K562 (cell line): ENCODE measurements around the gene TTC28. TPM values are rescaled to one million over a fixed set of nuclear protein-coding genes. Genes with fewer than 3 reads are reported as not detected.
"Not testable (repeated sequence)": the region's sequence is repeated elsewhere in the genome, so short reads cannot be mapped to it uniquely, and the experiment has no call there.

Source experiments
- ATAC-seq: fragments of 200-7000 bp; cut with Tn5 transposase; 3 replicates; pipeline ENCODE4 v1.9.1; 2020; ENCODE audit warnings: moderate library complexity
- Bru-seq: library from RNA; stranded (reverse); fragments of 400-500 nt; gene quantifications from one replicate; lab custom pipeline; 2021; lab: Mats Ljungman, UMichigan
- BruChase-seq, 2 experiments: library from RNA; stranded (reverse); fragments of 400-500 nt; gene quantifications; one replicate each; lab custom pipeline; 2021; lab: Mats Ljungman, UMichigan
- BruUV-seq: library from RNA; stranded (reverse); fragments of 400-500 nt; replicated peaks from 2 replicates; lab custom pipeline; 2021; lab: Mats Ljungman, UMichigan
- CTCF ChIA-PET: fragments of 300-600 bp; formaldehyde crosslinking; extraction: SDS; loops from one replicate; lab custom pipeline; 2021; ENCODE audit warnings: low intra/inter-chr PET ratio; lab: Yijun Ruan, JAX
- POLR2A ChIA-PET: fragments of 300-600, 350-650 bp; sonication (Branson Sonifier 250); formaldehyde crosslinking; extraction: SDS; loops from one replicate; lab custom pipeline; 2021; ENCODE audit warnings: antibody characterized with exemption, inconsistent platforms; lab: Yijun Ruan, JAX
- DNase-seq, 4 experiments: peaks; one replicate each; pipeline versions ENCODE4 v3.0.0 to v3.0.0-alpha.2; 2011 to 2018; ENCODE audit warnings: low spot score in 3 of 4, mixed read lengths in 3 of 4; ENCODE audit errors: extremely low read depth in 1 of 4
- FAIRE-seq: peaks from 2 replicates; lab custom pipeline; 2011; peaks lifted over from hg19 to GRCh38; lab: Jason Lieb, UNC
- H2AFZ ChIP-seq: 2 replicates; pipeline ENCODE4 v1.6.0; 2011; ENCODE audit warnings: low read depth, low read length, control low read depth, inconsistent platforms
- H3K27ac ChIP-seq: fragments of 200-600 bp; 3 replicates; pipeline ENCODE4 v1.8.0; 2011; ENCODE audit warnings: low read depth, mild to moderate bottlenecking, control low read depth, inconsistent platforms, low read length, moderate library complexity, mixed read lengths; ENCODE audit errors: extremely low read depth
- H3K27me3 ChIP-seq, 2 experiments: fragments of 300-600 bp in 1 of 2; 2 replicates in 1 of 2; 3 replicates in 1 of 2; pipeline versions ENCODE4 v1.6.0 to v1.8.0; 2011; ENCODE audit warnings: inconsistent platforms in 2 of 2, low read length in 2 of 2, mild to moderate bottlenecking in 1 of 2, mixed read lengths in 1 of 2, moderate library complexity in 1 of 2; ENCODE audit not compliant: control insufficient read depth in 2 of 2, insufficient read depth in 2 of 2
- H3K36me3 ChIP-seq: fragments of 300-600 bp; 3 replicates; pipeline ENCODE4 v1.8.0; 2011; ENCODE audit warnings: mild to moderate bottlenecking, low read length, inconsistent platforms; ENCODE audit not compliant: control insufficient read depth, insufficient read depth
- H3K4me1 ChIP-seq, 2 experiments: fragments of 200-600 bp in 1 of 2; replicated peaks in 1 of 2; 2 replicates in 1 of 2; 3 replicates in 1 of 2; pipeline versions ENCODE4 v1.5.1 to v1.8.0; 2011; ENCODE audit warnings: inconsistent platforms in 2 of 2, low read length in 2 of 2, mild to moderate bottlenecking in 1 of 2, mixed read lengths in 1 of 2, moderate library complexity in 1 of 2; ENCODE audit not compliant: control insufficient read depth in 2 of 2, insufficient read depth in 2 of 2
- H3K4me2 ChIP-seq: 2 replicates; pipeline ENCODE4 v1.6.1; 2011; ENCODE audit warnings: low read length, control low read depth, inconsistent platforms, mixed read lengths; ENCODE audit not compliant: insufficient read depth
- H3K4me3 ChIP-seq: fragments of 200-600 bp; sonication (generic), shearing (Covaris generic); 2 replicates; pipeline ENCODE4 v1.5.1; 2016; ENCODE audit warnings: control low read depth, inconsistent platforms
- H3K79me2 ChIP-seq: fragments of 200-600 bp; 3 replicates; pipeline ENCODE4 v1.8.0; 2011; ENCODE audit warnings: low read length, inconsistent platforms; ENCODE audit not compliant: control insufficient read depth, insufficient read depth
- H3K9ac ChIP-seq, 2 experiments: 2 replicates each; pipeline versions ENCODE4 v1.6.0 to v1.6.1; 2011; ENCODE audit warnings: low read depth in 2 of 2, low read length in 2 of 2, control low read depth in 1 of 2, inconsistent platforms in 1 of 2, mild to moderate bottlenecking in 1 of 2, mixed read lengths in 1 of 2; ENCODE audit not compliant: insufficient read depth in 1 of 2
- H3K9me1 ChIP-seq: one replicate; pipeline ENCODE4 v1.6.0; 2011; ENCODE audit warnings: inconsistent platforms, mild to moderate bottlenecking, low read length, moderate library complexity; ENCODE audit not compliant: control insufficient read depth, insufficient read depth
- H3K9me3 ChIP-seq: replicated peaks from 2 replicates; pipeline ENCODE4 v1.5.1; 2011; ENCODE audit warnings: low read depth, low read length, inconsistent platforms; ENCODE audit not compliant: control insufficient read depth, insufficient read depth
- H4K20me1 ChIP-seq: replicated peaks from 2 replicates; pipeline ENCODE4 v1.6.1; 2011; ENCODE audit warnings: low read length, inconsistent platforms, mixed read lengths; ENCODE audit not compliant: control insufficient read depth, insufficient read depth
- CCNT2 ChIP-seq: IDR thresholded peaks from 2 replicates; pipeline ENCODE4 v1.6.1; 2011; ENCODE audit warnings: borderline replicate concordance, low read depth, mild to moderate bottlenecking, moderate library complexity, mixed read lengths, low read length; ENCODE audit not compliant: insufficient read length; ENCODE audit errors: extremely low read depth
- MAX ChIP-seq: sonication (generic); formaldehyde crosslinking; IDR thresholded peaks from 2 replicates; pipeline ENCODE4 v1.9.0; 2022; ENCODE audit warnings: mild to moderate bottlenecking, missing genetic modification reagents
- MGA ChIP-seq: fragments of 450-650 bp; IDR thresholded peaks from 2 replicates; pipeline ENCODE4 v1.6.1; 2016; ENCODE audit warnings: mild to moderate bottlenecking, moderate library complexity
- WGBS: fragments of 100-300 bp; shearing (Covaris generic); methylation state at CpG from one replicate; pipeline ENCODE4 v1.1.6; 2016; ENCODE audit warnings: low coverage, mixed read lengths; ENCODE audit not compliant: insufficient coverage; ENCODE audit errors: missing lambda C conversion rate; 5-methylcytosine and 5-hydroxymethylcytosine counted together
- in situ Hi-C: fragments of 300-500 bp; cut with MboI; formaldehyde crosslinking; loops from 4 replicates; pipeline ENCODE4 v1.15.0; 2018; ENCODE audit warnings: inconsistent platforms, mixed read lengths
- intact Hi-C: fragments of 100-400 bp; cut with micrococcal nuclease; formaldehyde crosslinking; loops from 2 replicates; pipeline ENCODE4 v1.14.2; 2022
- long read RNA-seq, 3 experiments: library from polyadenylated mRNA in 2 of 3; library from RNA in 1 of 3; unstranded in 2 of 3; stranded (forward) in 1 of 3; transcript quantifications; one replicate each; pipeline ENCODE4 v2.0.0, GENCODE V29; 2019 to 2022
- polyA minus RNA-seq, 3 experiments: library from RNA; depleted of rRNA, polyadenylated mRNA; stranded (reverse); fragments of >200 nt; gene quantifications; 2 replicates each; pipeline ENCODE4 v1.2.3, GENCODE V29; 2011
- polyA plus RNA-seq, 8 experiments: library from polyadenylated mRNA; depleted of rRNA in 4 of 8; stranded (reverse) in 5 of 8; unstranded in 3 of 8; fragments of >200 nt; fragmentation: Nextera tagmentation in 2 of 8; fragmentation: Illumina TruSeq in 1 of 8; extraction: Ambion mirVana in 2 of 8; extraction: Trizol in 1 of 8; gene quantifications; 2 replicates each; pipeline versions ENCODE4 v1.2.1 to v1.2.3, GENCODE V29; 2011 to 2014; ENCODE audit warnings: inconsistent platforms in 1 of 8, missing spikeins in 1 of 8
- total RNA-seq, 7 experiments: library from RNA; depleted of rRNA in 6 of 7; stranded (reverse); fragments of >200 nt in 6 of 7; fragmentation: Illumina TruSeq in 2 of 7; extraction: Trizol in 2 of 7; gene quantifications; 2 replicates each; pipeline versions ENCODE4 v1.2.1 to v1.2.3, GENCODE V29; 2011 to 2021; ENCODE audit warnings: low replicate concordance in 1 of 7

TTC28 gene
- total RNA-seq (2011; cell fraction: chromatin; rRNA removed; ENCODE audit: low replicate concordance): 50.8 and 59.9 TPM in 2 replicates
- total RNA-seq (2011; cell fraction: nucleolus; rRNA removed): 15.0 and 23.2 TPM in 2 replicates
- total RNA-seq (2011; cell fraction: nucleoplasm; rRNA removed): 29.1 and 34.4 TPM in 2 replicates
- 3.2 and 4.6 TPM in 2 replicates for total RNA-seq (2014; rRNA removed)
- 3.1 and 5.9 TPM in 2 replicates for total RNA-seq (2014; rRNA removed; fragmentation: Illumina TruSeq; extraction: Trizol)
- 3.1 and 4.4 TPM in 2 replicates for total RNA-seq (2015; rRNA removed; fragmentation: Illumina TruSeq; extraction: Trizol)
- 10.7 and 10.8 TPM in 2 replicates for total RNA-seq (2021)
- polyA plus RNA-seq (2011; rRNA removed): 2.1 and 2.2 TPM in 2 replicates
- 0.83 and 1.4 TPM in 2 replicates for polyA plus RNA-seq (2011; cell fraction: cytosol; rRNA removed)
- polyA plus RNA-seq (2011; cell fraction: nucleus; rRNA removed): 5.9 and 11.1 TPM in 2 replicates
- polyA plus RNA-seq (2012): 4.1 and 5.4 TPM in 2 replicates
- polyA plus RNA-seq (2014; fragmentation: Illumina TruSeq; extraction: Trizol): 2.9 and 3.9 TPM in 2 replicates
- under 1 TPM; 0.22 to 0.72 TPM for polyA plus RNA-seq (2014; fragmentation: Nextera tagmentation; extraction: Ambion mirVana)
- polyA plus RNA-seq (2014; rRNA removed): 2.2 and 4.4 TPM in 2 replicates
- 7.0 and 9.1 TPM in 2 replicates for polyA minus RNA-seq (2011; rRNA and poly(A)+ RNA removed)
- 2.6 and 7.3 TPM in 2 replicates for polyA minus RNA-seq (2011; cell fraction: cytosol; rRNA and poly(A)+ RNA removed)
- polyA minus RNA-seq (2011; cell fraction: nucleus; rRNA and poly(A)+ RNA removed): 14.4 and 17.9 TPM in 2 replicates
- Bru-seq, nascent RNA: percentile 57 among the genes with signal in this experiment
- BruChase-seq, experiment 1, labeled RNA remaining after a 2-hour chase: percentile 62 among the genes with signal in this experiment
- percentile 60 among the genes with signal in this experiment for BruChase-seq, experiment 2, labeled RNA remaining after a 6-hour chase
- long read RNA-seq, experiment 1, partial matches to known transcripts: 1 of 9 reads
- long read RNA-seq, experiment 1, other reads (novel, unspliced or antisense): 8 of 9 reads
- long read RNA-seq, experiment 2, partial matches to known transcripts: 0 of 3 reads
- long read RNA-seq, experiment 2, other reads (novel, unspliced or antisense): 3 of 3 reads
- long read RNA-seq, experiment 3, partial matches to known transcripts: 0 of 1 reads
- long read RNA-seq, experiment 3, other reads (novel, unspliced or antisense): 1 of 1 reads

GRCh38 chr22:28679611-28680287 lies at the start of gene TTC28:
TSS of gene TTC28 (minus strand) at chr22:28679840. CDS start at chr22:28679723, 117 bp downstream.
- CTCF ChIA-PET: interaction anchor here (0.6 kb wide), 1 partner anchor 336 kb away, joined by 3 read pairs; no protein-coding TSS in a partner anchor
- H3K27me3 ChIP-seq, ATAC-seq, H3K9me3 ChIP-seq, POLR2A ChIA-PET, H3K36me3 ChIP-seq, H4K20me1 ChIP-seq, in situ Hi-C loops, FAIRE-seq, H3K4me1 ChIP-seq, H3K79me2 ChIP-seq, H3K9me1 ChIP-seq: not testable (repeated sequence)
- peak within 1 kb of the TSS; percentile 62 for H3K4me2 ChIP-seq
- H3K4me3 ChIP-seq: peak within 1 kb of the TSS; percentile 57
- peak within 1 kb of the TSS; percentile 68; the same call in 2 of the 3 replicates for H3K27ac ChIP-seq
- intact Hi-C loops: loop anchor here (10.0 kb wide), 1 partner anchor 75 kb away; no protein-coding TSS in a partner anchor
- peak within 1 kb of the TSS; percentile 60 to 94; a peak in 3 of 4 replicates for H3K9ac ChIP-seq
- BruUV-seq: TSS peak; percentile 81
- WGBS: 2% methylated on average over 33 of the region's 101 CpGs
- H2AFZ ChIP-seq: peak within 1 kb of the TSS; percentile 90
- DNase-seq: peak; percentile 54 to 84 (median 72)
- TF ChIP-seq CCNT2 (peak; percentile 1), MGA (peak; percentile 86), MAX (CRISPR knock-in tag) (0 out of 2 replicates have a peak, but pooled peaks have one; percentile 15)
